Measurements from ENCODE around the gene WDR27.

DNA sequence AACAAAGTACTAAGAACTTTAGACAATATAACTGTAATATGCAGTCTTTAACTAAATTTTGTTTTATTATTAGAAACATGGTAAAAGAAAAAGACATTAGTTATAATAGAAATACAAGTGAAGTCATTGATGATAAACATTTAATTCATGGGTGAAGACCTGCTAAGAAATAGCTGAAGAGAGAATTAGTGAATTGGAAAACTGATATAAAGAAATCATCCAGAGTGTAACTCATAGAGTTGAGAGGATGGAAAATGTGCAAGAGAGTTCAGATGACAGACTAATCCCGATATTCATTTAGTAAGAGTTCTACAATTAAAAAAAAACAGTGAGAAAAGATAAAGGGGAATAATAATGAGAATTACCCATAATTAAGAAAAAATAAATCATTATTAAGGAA lies 227.5 kb downstream of the WDR27 start:
- TF ChIP-seq JUND (IDR thresholded peaks at IDR 0.05; ENCODE audit: low read depth, low read length) (no peak), SMC3 (IDR thresholded peaks at IDR 0.05; ENCODE audit: borderline replicate concordance, low read length) (no peak), NFIC (IDR thresholded peaks at IDR 0.05; ENCODE audit: low read depth, low read length) (no peak), CREB1 (IDR thresholded peaks at IDR 0.05; ENCODE audit: low read depth) (no peak), BHLHE40 (IDR thresholded peaks at IDR 0.05; ENCODE audit: borderline replicate concordance in 1 of 2, low read depth in 2 of 2, low read length in 1 of 2) (no peak), SIN3A (IDR thresholded peaks at IDR 0.05; ENCODE audit: low read depth, low read length) (no peak), SREBF2 (IDR thresholded peaks at IDR 0.05; ENCODE audit: low read length) (no peak)
- TF ChIP-seq, protein P1, sequence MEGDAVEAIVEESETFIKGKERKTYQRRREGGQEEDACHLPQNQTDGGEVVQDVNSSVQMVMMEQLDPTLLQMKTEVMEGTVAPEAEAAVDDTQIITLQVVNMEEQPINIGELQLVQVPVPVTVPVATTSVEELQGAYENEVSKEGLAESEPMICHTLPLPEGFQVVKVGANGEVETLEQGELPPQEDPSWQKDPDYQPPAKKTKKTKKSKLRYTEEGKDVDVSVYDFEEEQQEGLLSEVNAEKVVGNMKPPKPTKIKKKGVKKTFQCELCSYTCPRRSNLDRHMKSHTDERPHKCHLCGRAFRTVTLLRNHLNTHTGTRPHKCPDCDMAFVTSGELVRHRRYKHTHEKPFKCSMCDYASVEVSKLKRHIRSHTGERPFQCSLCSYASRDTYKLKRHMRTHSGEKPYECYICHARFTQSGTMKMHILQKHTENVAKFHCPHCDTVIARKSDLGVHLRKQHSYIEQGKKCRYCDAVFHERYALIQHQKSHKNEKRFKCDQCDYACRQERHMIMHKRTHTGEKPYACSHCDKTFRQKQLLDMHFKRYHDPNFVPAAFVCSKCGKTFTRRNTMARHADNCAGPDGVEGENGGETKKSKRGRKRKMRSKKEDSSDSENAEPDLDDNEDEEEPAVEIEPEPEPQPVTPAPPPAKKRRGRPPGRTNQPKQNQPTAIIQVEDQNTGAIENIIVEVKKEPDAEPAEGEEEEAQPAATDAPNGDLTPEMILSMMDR (IDR thresholded peaks at IDR 0.05 in 2 of 3, conservative IDR thresholded peaks at IDR 0.05 in 1 of 3; ENCODE audit: control insufficient read depth in 2 of 3, extremely low read depth in 1 of 3, insufficient read depth in 1 of 3, low read depth in 3 of 3, low read length in 3 of 3): no peak
